HL-60 (cell line): ENCODE measurements around the gene CALN1.

ENCODE experiments used
- DNase-seq, 2 experiments: peaks; one replicate each; pipeline ENCODE4 v3.0.0-alpha.2; 2010 to 2020; ENCODE audit warnings: low read depth in 1 of 2, low spot score in 1 of 2
- H3K27ac ChIP-seq: fragments of 250-450 bp; sonication (Bioruptor Pico); replicated peaks from 2 replicates; pipeline ENCODE4 v1.5.1; 2020; ENCODE audit warnings: mild to moderate bottlenecking, moderate library complexity
- H3K27me3 ChIP-seq: fragments of 250-450 bp; sonication (Bioruptor Pico); 2 replicates; pipeline ENCODE4 v1.5.1; 2021; ENCODE audit warnings: mild to moderate bottlenecking, moderate library complexity; ENCODE audit not compliant: insufficient read depth, poor library complexity, severe bottlenecking
- H3K4me3 ChIP-seq: replicated peaks from 2 replicates; pipeline ENCODE4 v1.5.1; 2011; ENCODE audit warnings: mild to moderate bottlenecking, control low read depth, low read length; ENCODE audit not compliant: insufficient read depth
- GABPA ChIP-seq: IDR thresholded peaks from 2 replicates; pipeline ENCODE4 v1.6.1; 2012; ENCODE audit warnings: low read depth
- POLR2AphosphoS5 ChIP-seq: IDR thresholded peaks from 2 replicates; pipeline ENCODE4 v1.6.1; 2012; ENCODE audit warnings: low read depth
- SPI1 ChIP-seq: IDR thresholded peaks from 2 replicates; pipeline ENCODE4 v1.6.1; 2012; ENCODE audit warnings: low read depth, mild to moderate bottlenecking, borderline replicate concordance
- TF ChIP-seq, protein P1 (sequence below): IDR thresholded peaks from 2 replicates; pipeline ENCODE4 v1.6.1; 2012; ENCODE audit warnings: low read depth; ENCODE audit not compliant: insufficient replicate concordance
- TF ChIP-seq, protein P2 (sequence below): IDR thresholded peaks from one replicate; pipeline ENCODE4 v1.5.1; 2011; ENCODE audit warnings: low read length, control low read depth, inconsistent platforms; ENCODE audit not compliant: insufficient read depth

Gene CALN1

DNA sequence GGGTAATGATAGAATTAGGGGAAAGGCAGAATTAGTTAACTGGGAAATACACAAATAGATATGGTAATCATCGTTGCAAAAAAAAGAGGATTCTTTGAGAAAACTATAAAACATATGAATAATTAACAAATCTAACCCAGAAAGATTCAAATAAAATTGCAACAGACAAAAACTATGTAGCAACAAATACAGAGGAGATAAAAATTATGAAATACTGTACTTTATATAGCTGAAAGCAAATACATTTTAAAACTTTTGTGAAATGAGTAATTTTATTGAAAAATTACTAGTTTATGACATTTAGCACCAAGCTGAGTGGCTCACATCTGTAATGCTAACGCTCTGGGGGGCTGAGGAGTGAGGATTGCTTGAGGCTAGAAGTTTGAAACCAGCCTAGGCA is 356.7 kb downstream of the CALN1 start:
- TF ChIP-seq, protein P1, sequence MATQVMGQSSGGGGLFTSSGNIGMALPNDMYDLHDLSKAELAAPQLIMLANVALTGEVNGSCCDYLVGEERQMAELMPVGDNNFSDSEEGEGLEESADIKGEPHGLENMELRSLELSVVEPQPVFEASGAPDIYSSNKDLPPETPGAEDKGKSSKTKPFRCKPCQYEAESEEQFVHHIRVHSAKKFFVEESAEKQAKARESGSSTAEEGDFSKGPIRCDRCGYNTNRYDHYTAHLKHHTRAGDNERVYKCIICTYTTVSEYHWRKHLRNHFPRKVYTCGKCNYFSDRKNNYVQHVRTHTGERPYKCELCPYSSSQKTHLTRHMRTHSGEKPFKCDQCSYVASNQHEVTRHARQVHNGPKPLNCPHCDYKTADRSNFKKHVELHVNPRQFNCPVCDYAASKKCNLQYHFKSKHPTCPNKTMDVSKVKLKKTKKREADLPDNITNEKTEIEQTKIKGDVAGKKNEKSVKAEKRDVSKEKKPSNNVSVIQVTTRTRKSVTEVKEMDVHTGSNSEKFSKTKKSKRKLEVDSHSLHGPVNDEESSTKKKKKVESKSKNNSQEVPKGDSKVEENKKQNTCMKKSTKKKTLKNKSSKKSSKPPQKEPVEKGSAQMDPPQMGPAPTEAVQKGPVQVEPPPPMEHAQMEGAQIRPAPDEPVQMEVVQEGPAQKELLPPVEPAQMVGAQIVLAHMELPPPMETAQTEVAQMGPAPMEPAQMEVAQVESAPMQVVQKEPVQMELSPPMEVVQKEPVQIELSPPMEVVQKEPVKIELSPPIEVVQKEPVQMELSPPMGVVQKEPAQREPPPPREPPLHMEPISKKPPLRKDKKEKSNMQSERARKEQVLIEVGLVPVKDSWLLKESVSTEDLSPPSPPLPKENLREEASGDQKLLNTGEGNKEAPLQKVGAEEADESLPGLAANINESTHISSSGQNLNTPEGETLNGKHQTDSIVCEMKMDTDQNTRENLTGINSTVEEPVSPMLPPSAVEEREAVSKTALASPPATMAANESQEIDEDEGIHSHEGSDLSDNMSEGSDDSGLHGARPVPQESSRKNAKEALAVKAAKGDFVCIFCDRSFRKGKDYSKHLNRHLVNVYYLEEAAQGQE = no peak
- TF ChIP-seq SPI1 (no peak), GABPA (no peak), POLR2AphosphoS5 (no peak)
- TF ChIP-seq, protein P2, sequence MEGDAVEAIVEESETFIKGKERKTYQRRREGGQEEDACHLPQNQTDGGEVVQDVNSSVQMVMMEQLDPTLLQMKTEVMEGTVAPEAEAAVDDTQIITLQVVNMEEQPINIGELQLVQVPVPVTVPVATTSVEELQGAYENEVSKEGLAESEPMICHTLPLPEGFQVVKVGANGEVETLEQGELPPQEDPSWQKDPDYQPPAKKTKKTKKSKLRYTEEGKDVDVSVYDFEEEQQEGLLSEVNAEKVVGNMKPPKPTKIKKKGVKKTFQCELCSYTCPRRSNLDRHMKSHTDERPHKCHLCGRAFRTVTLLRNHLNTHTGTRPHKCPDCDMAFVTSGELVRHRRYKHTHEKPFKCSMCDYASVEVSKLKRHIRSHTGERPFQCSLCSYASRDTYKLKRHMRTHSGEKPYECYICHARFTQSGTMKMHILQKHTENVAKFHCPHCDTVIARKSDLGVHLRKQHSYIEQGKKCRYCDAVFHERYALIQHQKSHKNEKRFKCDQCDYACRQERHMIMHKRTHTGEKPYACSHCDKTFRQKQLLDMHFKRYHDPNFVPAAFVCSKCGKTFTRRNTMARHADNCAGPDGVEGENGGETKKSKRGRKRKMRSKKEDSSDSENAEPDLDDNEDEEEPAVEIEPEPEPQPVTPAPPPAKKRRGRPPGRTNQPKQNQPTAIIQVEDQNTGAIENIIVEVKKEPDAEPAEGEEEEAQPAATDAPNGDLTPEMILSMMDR = no peak
- Histone ChIP-seq H3K27me3 (no peaks in the 10 kb centered on the region), H3K27ac (no peak overlapping the region), H3K4me3 (no peak overlapping the region)
- no peak for DNase-seq

DNA sequence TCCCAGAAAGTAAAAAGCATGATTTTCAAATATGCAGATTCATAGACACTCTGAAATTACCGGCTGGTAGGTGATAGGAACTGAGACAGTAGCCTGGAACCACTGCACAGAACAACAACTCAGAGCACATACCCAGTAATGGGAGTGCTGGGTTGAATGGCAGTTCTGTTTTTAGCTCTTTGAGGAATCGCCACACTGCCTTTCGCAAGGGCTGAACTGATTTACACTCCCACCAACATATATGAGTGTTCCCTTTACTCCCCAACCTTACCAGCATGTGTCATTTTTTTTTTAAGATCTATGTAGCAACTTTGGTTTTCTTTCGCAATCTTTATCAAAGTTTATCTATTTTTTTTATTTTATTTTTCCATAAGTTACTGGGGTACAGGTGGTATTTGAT is 358.8 kb downstream of the CALN1 start:
- no peak for DNase-seq
- H3K27me3 ChIP-seq = no peaks in the 10 kb centered on the region
- H3K27ac ChIP-seq = no peak overlapping the region
- no peak overlapping the region for H3K4me3 ChIP-seq
- TF ChIP-seq, protein P2 = no peak
- TF ChIP-seq, protein P1 = no peak

DNA sequence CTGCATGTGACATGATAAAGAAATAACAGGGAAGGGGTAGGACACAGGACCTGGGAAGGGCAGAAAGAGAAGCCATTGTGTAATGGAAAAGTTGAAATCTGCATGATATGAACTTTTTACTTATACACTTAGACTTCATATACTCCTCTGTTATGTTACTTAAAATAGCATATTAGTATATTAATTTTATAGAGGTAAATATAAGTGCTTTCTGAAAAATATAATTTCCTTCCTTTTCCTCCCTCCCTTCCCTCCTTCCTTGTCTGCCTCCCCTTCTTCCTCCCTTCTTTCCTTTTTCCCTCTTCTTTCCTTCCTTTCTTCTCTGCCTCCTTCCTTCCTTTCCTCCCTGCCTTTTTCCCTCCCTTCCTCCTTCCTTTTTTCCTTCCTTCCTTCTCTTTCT is 363.7 kb downstream of the CALN1 start:
- H3K4me3 ChIP-seq = no peak overlapping the region
- TF ChIP-seq SPI1 (no peak), GABPA (no peak), POLR2AphosphoS5 (no peak)
- TF ChIP-seq, protein P2 = no peak
- TF ChIP-seq, protein P1 = no peak
- no peak overlapping the region for H3K27ac ChIP-seq
- DNase-seq = no peak
- no peaks in the 10 kb centered on the region for H3K27me3 ChIP-seq
